ENCODE data around the gene GARIN5B.
"Not testable (repeated sequence)": the region's sequence is repeated elsewhere in the genome, so short reads cannot be mapped to it uniquely, and the experiment has no call there.

The GARIN5B gene

GRCh38 chr19:55362990-55363716 lies at the start of gene GARIN5B:
Gene GARIN5B, minus strand, starts transcription at chr19:55363260. Its CDS starts 194 bp downstream, at chr19:55363066.
- no peak for DNase-seq

GRCh38 chr19:55410168-55410567 lies 47.1 kb upstream of the GARIN5B start:
- DNase-seq, result no peak

GRCh38 chr19:55409179-55409578 lies 46.1 kb upstream of the GARIN5B start:
- not testable (repeated sequence) for DNase-seq

DNA sequence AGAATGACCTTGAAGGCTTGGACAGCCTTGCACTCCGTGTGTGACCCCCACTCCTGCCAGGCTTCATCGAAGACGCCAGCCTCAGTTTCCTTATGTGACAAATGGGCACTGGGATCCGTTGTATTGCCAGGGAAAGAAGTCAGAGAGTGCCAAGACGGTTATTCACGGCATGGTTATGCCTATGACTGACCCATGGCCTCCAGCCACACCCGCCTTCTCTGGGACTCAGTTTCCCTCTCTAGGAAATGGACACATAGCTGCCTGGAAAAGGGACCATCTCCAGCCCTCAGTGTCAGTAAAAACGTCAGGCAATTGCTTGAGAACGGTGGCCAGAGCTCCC lies 45.4 kb upstream of the GARIN5B start:
- no peak for DNase-seq

DNA sequence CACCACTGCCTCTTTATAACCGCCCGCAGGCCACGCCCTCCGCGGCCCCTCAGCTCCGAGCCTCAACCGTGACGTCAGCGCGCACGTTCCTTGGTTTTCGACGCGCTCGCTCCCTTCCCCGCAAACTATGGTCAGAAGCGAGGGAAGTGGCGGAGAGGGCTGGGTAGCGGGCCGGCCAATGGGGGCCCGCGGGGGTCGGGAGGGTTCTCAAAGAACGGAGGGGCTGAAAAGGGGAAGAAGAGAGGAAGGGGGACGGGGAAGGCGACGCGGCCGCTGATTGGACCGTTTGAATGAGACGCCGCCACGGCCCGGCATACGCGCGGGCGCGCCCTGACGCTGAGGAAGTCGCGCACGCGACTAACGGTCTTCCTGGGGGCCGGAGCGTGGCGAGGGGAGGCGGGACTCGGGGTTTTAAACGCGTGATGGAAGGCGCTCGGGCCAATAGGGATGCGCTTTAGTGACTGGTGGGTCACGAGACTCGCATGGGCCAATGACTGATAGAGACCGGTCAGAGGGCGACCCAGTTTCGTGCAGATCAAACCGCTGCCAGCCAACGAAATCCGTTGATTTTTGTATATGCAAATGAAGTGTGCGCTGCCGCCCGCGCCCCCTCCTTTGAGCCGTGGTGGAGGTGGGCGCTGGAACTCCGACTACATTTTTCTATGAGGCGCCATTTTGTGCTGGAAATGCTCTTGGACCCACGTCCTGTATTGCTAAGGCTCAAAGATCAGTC lies 44.9 kb upstream of the GARIN5B start:
- DNase-seq, result peak; percentile 97

DNA sequence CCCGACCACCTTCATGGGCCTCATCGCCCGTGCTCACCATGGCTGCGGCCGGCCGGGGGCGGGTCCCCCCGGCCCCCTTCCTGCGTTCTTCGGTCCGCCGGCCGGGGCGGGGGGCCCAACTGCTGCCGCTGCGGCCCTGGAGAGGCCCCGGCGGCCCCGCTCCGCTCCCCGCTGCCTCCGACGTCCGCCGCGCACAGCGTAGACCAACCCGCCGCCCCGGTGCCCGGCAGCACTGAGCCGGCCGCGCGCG lies 44.4 kb upstream of the GARIN5B start, which contains the start of gene UBE2S:
Gene UBE2S (minus strand): TSS at position 239 of the 250 bp plus-strand sequence. CDS start 199 bp downstream, at position 40.
- DNase-seq, result not testable (repeated sequence)

- DNase-seq, result no peak
These were observed 43.9 kb upstream of the GARIN5B start for GRCh38 chr19:55406826-55407549.

- DNase-seq, result no peak
These were observed 43.2 kb upstream of the GARIN5B start for GRCh38 chr19:55406091-55406825.

- DNase-seq, result no peak
These were observed 42.6 kb upstream of the GARIN5B start for GRCh38 chr19:55405638-55406037.

DNA sequence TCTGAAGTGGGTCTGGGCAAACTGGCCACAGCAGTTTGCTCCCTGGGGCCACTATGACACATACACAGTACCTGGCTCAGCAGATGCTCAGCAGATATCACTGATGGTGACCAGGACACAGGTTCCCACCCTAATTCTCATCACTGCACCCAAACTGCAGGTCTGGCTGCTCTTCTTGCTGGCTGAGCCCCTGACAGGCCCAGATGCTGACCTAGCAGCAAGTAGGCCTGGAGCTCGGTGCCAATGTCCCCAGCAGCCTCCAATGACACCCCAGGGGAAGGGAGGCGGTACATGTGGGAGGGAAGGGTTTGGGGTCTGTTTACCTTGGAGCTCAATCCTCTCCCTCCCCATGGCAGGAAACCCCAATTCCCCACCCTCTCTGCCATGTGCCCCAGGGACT lies 39.4 kb upstream of the GARIN5B start:
- no peak for DNase-seq

DNA sequence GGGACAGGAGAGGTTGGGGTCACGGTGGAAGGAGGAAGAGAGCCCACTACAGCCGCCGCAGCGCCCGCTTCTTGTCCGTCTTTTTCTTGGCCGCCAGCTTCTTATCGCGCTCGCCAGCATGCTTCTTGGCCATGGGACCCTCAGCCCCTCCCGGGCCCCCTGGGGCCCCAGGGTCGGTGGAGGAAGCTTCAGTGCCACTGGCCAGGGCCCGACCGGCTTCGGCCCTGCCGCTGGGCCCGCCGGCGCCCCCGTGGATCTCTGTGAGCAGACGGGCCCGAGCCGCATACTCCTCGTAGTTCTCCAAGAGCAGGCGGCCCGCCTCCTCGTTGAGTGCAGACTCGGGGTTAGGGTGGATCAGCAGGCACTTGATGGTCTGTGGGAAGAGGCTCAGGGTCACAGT lies 38.3 kb upstream of the GARIN5B start:
- not testable (repeated sequence) for DNase-seq

DNA sequence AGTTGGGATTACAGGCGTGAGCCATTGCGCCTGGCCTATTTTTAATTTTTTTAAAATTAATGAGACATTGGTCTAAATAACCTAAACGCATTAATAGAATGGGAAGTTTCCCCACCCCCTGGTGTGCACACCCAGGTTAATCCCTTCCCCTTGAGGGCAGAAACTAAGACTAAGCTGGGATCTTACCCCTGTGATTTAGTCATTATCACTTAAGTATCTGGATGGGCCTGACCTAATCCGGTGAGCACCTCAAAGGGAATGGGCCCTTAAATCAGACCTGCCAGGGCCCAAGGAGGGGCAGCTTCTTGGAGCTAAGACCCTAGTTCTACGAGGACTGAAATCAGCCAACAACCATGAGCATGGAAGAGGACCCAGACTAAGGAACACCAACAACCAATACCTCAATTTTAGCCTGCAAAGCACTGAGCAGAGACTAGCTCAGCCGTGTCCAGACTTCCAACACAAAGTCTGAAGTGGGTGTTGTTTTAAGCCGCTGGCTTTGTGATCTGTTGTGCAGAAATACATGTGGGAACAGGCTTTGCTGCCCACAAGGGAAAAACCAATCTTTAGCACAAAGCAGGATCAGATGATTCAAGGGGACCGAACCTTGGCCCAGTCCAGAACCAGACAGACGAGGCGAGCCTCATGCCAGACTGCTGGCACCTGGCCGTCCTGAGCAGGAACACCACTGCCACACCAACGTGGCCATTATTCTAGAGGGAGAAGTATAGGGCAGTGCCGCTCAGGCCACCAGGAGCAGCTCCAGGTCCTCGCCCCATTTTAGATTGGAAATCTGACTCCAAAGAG lies 37.4 kb upstream of the GARIN5B start:
- DNase-seq, result no peak

GRCh38 chr19:55398200-55398925 lies 35.3 kb upstream of the GARIN5B start:
- no peak for DNase-seq

DNA sequence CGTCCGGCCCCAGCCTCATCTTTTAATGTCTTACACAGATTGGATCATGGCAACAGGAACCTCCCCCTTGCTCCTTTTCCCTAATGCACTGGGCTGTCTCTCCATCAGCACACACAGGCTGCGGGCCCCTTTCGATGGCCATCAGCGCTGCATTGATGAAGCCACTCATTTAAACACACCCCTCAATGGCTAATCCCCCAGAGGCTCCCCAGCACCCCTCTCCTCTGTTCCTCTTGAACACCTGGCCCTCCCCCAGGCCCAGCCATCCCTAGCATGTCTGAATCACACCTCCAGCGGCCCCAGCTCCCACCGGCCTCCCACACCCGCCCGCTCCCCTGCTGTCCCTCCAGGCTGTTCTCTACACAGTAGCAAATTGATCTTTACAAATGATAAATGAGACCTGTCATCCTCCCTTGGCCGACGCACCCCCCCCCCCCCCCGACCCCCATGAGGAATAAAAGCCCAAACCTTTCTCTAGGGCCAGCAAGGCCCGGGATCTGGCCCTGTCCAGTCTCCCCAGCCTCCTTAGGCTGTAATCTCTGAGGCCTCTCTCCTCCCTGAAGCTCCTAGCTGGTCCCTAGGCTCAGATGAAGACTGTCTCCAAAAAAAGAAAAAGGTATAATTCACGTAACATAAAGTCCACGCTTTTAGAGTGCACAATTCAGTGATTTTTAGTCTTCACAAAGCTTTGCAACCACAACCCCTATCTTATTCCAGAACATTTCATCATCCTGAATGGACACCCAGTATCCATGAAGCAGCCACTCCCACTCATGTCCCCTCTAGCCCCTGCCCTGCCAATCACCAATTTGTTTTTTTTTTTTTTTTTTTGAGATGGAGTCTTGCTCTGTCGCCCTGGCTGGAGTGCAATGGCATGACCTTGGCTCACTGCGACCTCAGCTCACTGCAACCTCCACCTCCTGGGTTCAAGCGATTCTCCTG lies 30.0 kb upstream of the GARIN5B start:
- no peak for DNase-seq

DNA sequence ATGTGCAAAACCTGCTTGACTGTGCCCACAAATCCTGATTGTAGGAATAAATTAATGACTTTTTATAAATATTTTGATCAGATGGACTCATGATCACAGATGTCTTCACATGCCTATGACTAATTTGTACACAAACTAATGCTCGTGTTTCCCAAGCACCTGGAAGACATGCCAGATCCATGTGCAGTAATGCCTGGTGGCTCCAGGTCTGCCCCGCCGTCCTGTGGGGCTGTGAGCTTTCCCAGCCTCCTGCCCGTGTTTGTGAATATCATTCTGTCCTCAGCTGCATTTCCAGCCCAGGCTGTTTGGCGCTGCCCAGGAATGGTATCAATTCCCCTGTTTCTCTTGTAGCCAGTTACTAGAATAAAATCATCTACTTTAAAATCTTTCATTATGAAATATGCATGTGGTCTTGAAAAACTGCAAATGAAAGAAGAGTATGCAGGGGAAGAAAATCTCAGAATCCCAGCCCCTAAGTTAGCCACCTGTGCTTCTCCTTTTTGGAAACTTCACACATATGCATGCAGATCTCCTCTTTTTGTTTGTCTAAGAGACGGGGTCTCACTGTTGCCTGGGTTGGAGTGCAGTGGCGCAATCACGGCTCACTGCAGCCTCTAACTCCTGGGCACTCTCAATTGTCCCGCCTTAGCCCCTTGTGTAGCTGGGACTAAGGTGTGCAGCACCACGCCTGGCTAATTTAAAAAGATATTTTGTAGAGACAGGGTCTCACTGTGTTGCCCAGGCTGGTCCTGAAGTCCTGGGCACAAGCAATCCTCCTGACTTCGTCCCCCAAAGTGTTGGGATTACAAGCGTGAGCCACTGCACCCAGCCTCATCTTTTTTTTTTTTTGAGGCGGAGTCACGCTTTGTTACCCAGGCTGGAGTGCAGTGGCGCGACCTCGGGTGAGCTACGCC lies 28.9 kb upstream of the GARIN5B start:
- no peak for DNase-seq

- no peak for DNase-seq
These were observed 28.2 kb upstream of the GARIN5B start for GRCh38 chr19:55391191-55391670.

- no peak for DNase-seq
These were observed 27.4 kb upstream of the GARIN5B start for GRCh38 chr19:55390461-55390880.

DNA sequence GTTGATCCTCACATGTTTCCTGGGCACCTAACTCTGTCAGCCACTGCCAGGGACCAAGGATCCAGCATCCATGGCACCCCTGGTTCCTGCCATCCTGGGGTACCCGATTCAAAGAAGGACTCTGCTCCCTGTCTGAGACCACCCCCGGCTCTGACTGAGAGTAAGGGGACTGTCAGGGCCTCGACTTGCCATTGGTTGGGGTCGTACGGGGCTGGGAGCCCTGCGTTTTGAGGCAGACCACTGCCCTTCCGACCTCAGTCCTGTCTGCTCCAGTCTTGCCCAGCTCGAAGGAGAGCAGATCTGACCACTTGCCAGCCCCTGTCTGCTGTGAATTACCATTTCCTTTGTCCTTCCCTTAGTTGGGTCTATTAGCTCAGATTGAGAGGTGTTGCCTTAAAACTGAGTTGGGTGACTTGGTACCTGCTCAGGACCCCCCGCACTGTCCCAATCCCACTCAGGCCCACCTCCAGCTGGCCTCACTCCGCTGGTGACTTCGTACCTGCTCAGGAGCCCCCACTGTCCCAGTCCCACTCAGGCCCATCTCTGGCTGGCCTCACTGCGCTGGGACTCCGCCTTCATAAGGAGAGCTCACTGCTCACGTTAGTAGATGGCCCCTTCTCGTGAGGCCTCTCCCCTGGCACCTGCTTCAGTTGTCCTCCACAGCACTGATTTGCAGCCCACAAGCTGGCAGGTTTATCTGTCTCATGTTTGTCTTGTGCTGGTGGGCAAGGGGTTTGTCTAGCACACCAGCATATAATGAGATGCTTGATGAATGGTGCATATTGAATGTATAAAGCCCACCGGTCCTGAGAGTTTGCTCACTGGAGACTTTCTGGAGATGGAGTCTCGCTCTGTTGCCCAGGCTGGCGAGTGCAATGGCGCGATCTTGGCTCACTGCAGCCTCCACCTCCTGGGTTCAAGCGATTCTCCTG lies 26.6 kb upstream of the GARIN5B start:
- no peak for DNase-seq

Measured in activated CD4-positive, CD25-positive, alpha-beta regulatory T cell treated with anti-CD3 and anti-CD28 coated beads, Interleukin-2, amount 50 U/mL, for 72 hours (primary cell).